SK-N-DZ (cell line): ENCODE results near the gene AMFR.

Experiments
- DNase-seq: peaks from one replicate; pipeline ENCODE4 v3.0.0-alpha.2; 2015; ENCODE audit warnings: low spot score

Gene AMFR

GRCh38 chr16:56312028-56312300, 113.4 kb downstream of the AMFR start:
- DNase-seq, result no peak
